Measurements from ENCODE around the gene RNF126.
"Not testable (repeated sequence)": the region's sequence is repeated elsewhere in the genome, so short reads cannot be mapped to it uniquely, and the experiment has no call there.

The RNF126 gene

GRCh38 chr19:629961-630714, 32.9 kb downstream of the RNF126 start:
- DNase-seq (ENCODE audit: low read depth, low spot score): no peak

- DNase-seq (ENCODE audit: low read depth, low spot score): not testable (repeated sequence)
Observed at GRCh38 chr19:629515-629914, 33.5 kb downstream of the RNF126 start.

- DNase-seq (ENCODE audit: low read depth, low spot score): no peak
Observed at GRCh38 chr19:628168-628567, 34.8 kb downstream of the RNF126 start.

GRCh38 chr19:626566-626965, 36.4 kb downstream of the RNF126 start:
- not testable (repeated sequence) for DNase-seq (ENCODE audit: low read depth, low spot score)

- DNase-seq (ENCODE audit: low read depth, low spot score): no peak
Observed at GRCh38 chr19:625257-625656, 37.8 kb downstream of the RNF126 start.

- DNase-seq (ENCODE audit: low read depth, low spot score): no peak
Observed at GRCh38 chr19:624433-625109, 38.4 kb downstream of the RNF126 start.

GRCh38 chr19:623974-624373, 39.0 kb downstream of the RNF126 start:
- DNase-seq (ENCODE audit: low read depth, low spot score): peak; percentile 99

GRCh38 chr19:623175-623916, 39.7 kb downstream of the RNF126 start:
- DNase-seq (ENCODE audit: low read depth, low spot score): peak; percentile 70

GRCh38 chr19:622666-623065, 40.3 kb downstream of the RNF126 start:
- no peak for DNase-seq (ENCODE audit: low read depth, low spot score)

GRCh38 chr19:621819-622218, 41.2 kb downstream of the RNF126 start:
- no peak for DNase-seq (ENCODE audit: low read depth, low spot score)

GRCh38 chr19:621191-621590, 41.8 kb downstream of the RNF126 start:
- DNase-seq (ENCODE audit: low read depth, low spot score): not testable (repeated sequence)

- DNase-seq (ENCODE audit: low read depth, low spot score): no peak
Observed at GRCh38 chr19:620166-620862, 42.7 kb downstream of the RNF126 start.

- DNase-seq (ENCODE audit: low read depth, low spot score): no peak
Observed at GRCh38 chr19:619286-620002, 43.6 kb downstream of the RNF126 start.

GRCh38 chr19:618674-619285, 44.2 kb downstream of the RNF126 start:
- no peak for DNase-seq (ENCODE audit: low read depth, low spot score)

- no peak for DNase-seq (ENCODE audit: low read depth, low spot score)
Observed at GRCh38 chr19:618247-618619, 44.8 kb downstream of the RNF126 start.

GRCh38 chr19:617551-618246, 45.3 kb downstream of the RNF126 start:
- no peak for DNase-seq (ENCODE audit: low read depth, low spot score)

GRCh38 chr19:616747-617526, 46.1 kb downstream of the RNF126 start:
- no peak for DNase-seq (ENCODE audit: low read depth, low spot score)

GRCh38 chr19:616062-616700, 46.8 kb downstream of the RNF126 start:
- no peak for DNase-seq (ENCODE audit: low read depth, low spot score)

GRCh38 chr19:615619-616018, 47.4 kb downstream of the RNF126 start:
- DNase-seq (ENCODE audit: low read depth, low spot score): no peak
